Measurements from ENCODE around the gene GRID2.

The GRID2 gene

GRCh38 chr4:93654211-93654610 lies 1350.4 kb downstream of the GRID2 start:
- Histone ChIP-seq H3K9me2 (replicated peaks; ENCODE audit: insufficient read depth, low read length) (no peaks in the 10 kb centered on the region), H3F3A (ENCODE audit: insufficient read depth, low read length) (no peaks in the 10 kb centered on the region), H3K4me1 (ENCODE audit: low read length) (no peaks in the 10 kb centered on the region), H3K4me3 (ENCODE audit: low read length) (no peak overlapping the region), H3K9me3 (replicated peaks; ENCODE audit: insufficient read depth, low read length) (no peaks in the 10 kb centered on the region), H3K27ac (ENCODE audit: low read length) (no peak overlapping the region), H4K20me1 (ENCODE audit: insufficient read depth, low read length) (no peaks in the 10 kb centered on the region), H3K4me2 (ENCODE audit: low read depth, low read length) (no peak overlapping the region), H3K36me3 (replicated peaks; ENCODE audit: insufficient read depth, low read length) (no peaks in the 10 kb centered on the region), H3K27me3 (replicated peaks; ENCODE audit: insufficient read depth, low read length) (no peaks in the 10 kb centered on the region), H3K79me2 (ENCODE audit: low read length) (no peaks in the 10 kb centered on the region), H2AFZ (ENCODE audit: low read length) (no peak overlapping the region), H3K9ac (ENCODE audit: low read length) (no peak overlapping the region)
- TF ChIP-seq EZH2phosphoT487 (IDR thresholded peaks at IDR 0.05; ENCODE audit: low read length) = no peak
- TF ChIP-seq EZH2 (optimal IDR thresholded peaks at IDR 0.05; ENCODE audit: low read depth, low read length) = no peak
- no peak for TF ChIP-seq CTCF (IDR thresholded peaks at IDR 0.05; ENCODE audit: low read length)
- DNase-seq = no peak

DNA sequence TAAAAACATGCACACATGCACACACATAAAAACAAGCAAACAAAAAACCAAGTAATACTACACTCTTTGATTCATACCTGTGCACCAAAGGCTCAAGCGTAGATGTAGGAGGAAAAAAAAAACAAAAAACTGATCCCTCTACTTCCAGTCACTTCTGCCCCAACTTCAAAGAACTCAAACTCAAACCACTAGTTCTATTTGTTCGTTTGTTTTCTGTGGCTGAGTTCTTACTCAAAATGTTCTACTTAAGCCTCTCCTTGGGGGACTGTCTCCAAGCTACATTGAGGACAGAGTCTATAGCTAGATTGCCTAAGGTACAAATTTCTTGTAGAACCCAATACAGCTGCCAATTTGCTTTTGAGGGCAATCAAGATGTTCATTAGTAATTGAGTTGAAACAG lies 1353.8 kb downstream of the GRID2 start:
- H3K79me2 ChIP-seq (ENCODE audit: low read length) = no peaks in the 10 kb centered on the region
- H4K20me1 ChIP-seq (ENCODE audit: insufficient read depth, low read length) = no peaks in the 10 kb centered on the region
- no peak overlapping the region for H3K9ac ChIP-seq (ENCODE audit: low read length)
- H2AFZ ChIP-seq (ENCODE audit: low read length) = no peak overlapping the region
- no peaks in the 10 kb centered on the region for H3F3A ChIP-seq (ENCODE audit: insufficient read depth, low read length)
- no peaks in the 10 kb centered on the region for H3K9me2 ChIP-seq (replicated peaks; ENCODE audit: insufficient read depth, low read length)
- H3K4me3 ChIP-seq (ENCODE audit: low read length) = no peak overlapping the region
- no peaks in the 10 kb centered on the region for H3K4me1 ChIP-seq (ENCODE audit: low read length)
- no peak overlapping the region for H3K4me2 ChIP-seq (ENCODE audit: low read depth, low read length)
- no peaks in the 10 kb centered on the region for H3K36me3 ChIP-seq (replicated peaks; ENCODE audit: insufficient read depth, low read length)
- no peaks in the 10 kb centered on the region for H3K9me3 ChIP-seq (replicated peaks; ENCODE audit: insufficient read depth, low read length)
- TF ChIP-seq EZH2phosphoT487 (IDR thresholded peaks at IDR 0.05; ENCODE audit: low read length) = no peak
- no peak for TF ChIP-seq EZH2 (optimal IDR thresholded peaks at IDR 0.05; ENCODE audit: low read depth, low read length)
- no peak for TF ChIP-seq CTCF (IDR thresholded peaks at IDR 0.05; ENCODE audit: low read length)
- no peak overlapping the region for H3K27ac ChIP-seq (ENCODE audit: low read length)
- DNase-seq = no peak
- no peaks in the 10 kb centered on the region for H3K27me3 ChIP-seq (replicated peaks; ENCODE audit: insufficient read depth, low read length)

DNA sequence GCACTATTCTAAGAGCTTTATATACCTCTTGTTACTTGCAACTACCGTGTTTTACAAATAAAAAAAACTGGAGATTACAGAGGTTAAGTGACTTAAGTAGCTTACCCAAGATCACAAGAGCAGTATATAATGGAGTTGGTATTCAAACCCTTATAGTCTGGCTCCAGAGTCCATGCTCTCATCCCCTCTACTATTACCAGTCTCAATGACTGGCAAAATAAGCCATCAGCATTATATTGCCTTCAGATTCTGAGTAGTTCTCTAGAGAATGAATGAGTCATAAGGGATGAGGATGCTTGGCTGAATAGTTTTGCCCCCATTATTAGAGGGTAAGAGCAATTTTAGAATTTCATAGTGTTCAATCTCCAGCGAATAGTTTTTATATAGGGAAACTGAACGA lies 1354.7 kb downstream of the GRID2 start:
- H3K4me2 ChIP-seq (ENCODE audit: low read depth, low read length) = no peak overlapping the region

More for the DNA sequence above, 1354.7 kb downstream of the GRID2 start:
- Histone ChIP-seq H4K20me1 (ENCODE audit: insufficient read depth, low read length) (no peaks in the 10 kb centered on the region), H3K36me3 (replicated peaks; ENCODE audit: insufficient read depth, low read length) (no peaks in the 10 kb centered on the region), H3K9me2 (replicated peaks; ENCODE audit: insufficient read depth, low read length) (no peaks in the 10 kb centered on the region), H3K27ac (ENCODE audit: low read length) (no peak overlapping the region), H3K4me1 (ENCODE audit: low read length) (no peaks in the 10 kb centered on the region), H3K9ac (ENCODE audit: low read length) (no peak overlapping the region), H2AFZ (ENCODE audit: low read length) (no peak overlapping the region), H3K27me3 (replicated peaks; ENCODE audit: insufficient read depth, low read length) (no peaks in the 10 kb centered on the region), H3K79me2 (ENCODE audit: low read length) (no peaks in the 10 kb centered on the region), H3F3A (ENCODE audit: insufficient read depth, low read length) (no peaks in the 10 kb centered on the region), H3K4me3 (ENCODE audit: low read length) (no peak overlapping the region), H3K9me3 (replicated peaks; ENCODE audit: insufficient read depth, low read length) (no peaks in the 10 kb centered on the region)
- TF ChIP-seq EZH2 (optimal IDR thresholded peaks at IDR 0.05; ENCODE audit: low read depth, low read length) (no peak), EZH2phosphoT487 (IDR thresholded peaks at IDR 0.05; ENCODE audit: low read length) (no peak), CTCF (IDR thresholded peaks at IDR 0.05; ENCODE audit: low read length) (no peak)
- no peak for DNase-seq

Data from MM.1S (cell line).